ENCODE measurements around the gene CYP3A4. TPM values are rescaled to one million over a fixed set of nuclear protein-coding genes. Genes with fewer than 3 reads are reported as not detected.

The CYP3A4 gene
- total and polyA plus RNA-seq, 2 of the 8 experiments (the other 6 are each of a cell fraction or from before 2014, with no cell fraction given), result not detected

DNA sequence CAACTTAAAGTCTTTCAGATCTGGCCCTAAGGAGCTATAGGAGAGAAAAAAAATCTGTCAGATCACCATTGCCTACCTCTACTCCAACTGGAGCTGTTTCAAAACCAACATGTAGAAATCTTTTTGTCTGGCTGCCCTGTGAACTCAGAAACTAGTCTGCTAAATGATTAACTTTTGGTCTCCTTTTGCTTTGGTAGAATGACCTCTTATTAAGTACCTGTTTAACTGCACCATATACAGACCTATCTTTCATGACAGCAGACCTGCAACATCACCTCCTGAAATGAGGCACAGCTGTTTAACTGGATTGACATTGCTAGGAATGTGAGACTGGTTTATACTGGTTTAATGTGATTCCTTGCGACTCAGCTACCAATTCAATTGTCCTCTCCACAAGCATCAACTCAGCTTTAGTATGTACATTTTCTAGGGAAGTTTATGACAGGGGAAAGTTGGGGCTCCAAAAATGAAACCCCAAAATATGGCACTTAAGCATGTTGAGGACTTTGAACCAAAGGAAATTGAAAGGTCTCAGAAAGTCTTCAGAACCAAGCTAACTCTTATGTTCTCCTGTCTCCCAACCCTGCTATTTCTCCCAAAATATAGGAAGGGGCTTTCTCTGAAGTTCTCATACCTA lies 45.7 kb upstream of the CYP3A4 start:
- H2BK5ac ChIP-seq (ENCODE audit: low read depth, low read length), result no peak overlapping the region
- no peak overlapping the region for H3K27ac ChIP-seq (ENCODE audit: low read depth, low read length)
- no peak overlapping the region for H3K4me2 ChIP-seq (ENCODE audit: insufficient read depth in 1 of 2, low read depth in 2 of 2, low read length in 2 of 2)
- ChIA-PET POLR2A (ENCODE audit: partially characterized antibody) (no interaction called here), CTCF (ENCODE audit: partially characterized antibody) (interaction anchor here (0.9 kb wide), 1 partner anchor 93 kb away, joined by 3 read pairs; no protein-coding TSS in a partner anchor)
- H3K4me1 ChIP-seq (replicated peaks in 1 of 4; ENCODE audit: control insufficient read depth in 3 of 4, insufficient read depth in 4 of 4, low read length in 3 of 4), result no peaks in the 10 kb centered on the region
- FAIRE-seq (no peak), DNase-seq (ENCODE audit: low read depth in 1 of 2, low spot score in 2 of 2) (no peak)
- 85% methylated on average over 1 of the region's 1 CpG; no CpG with 5 or more reads in 1 of the 2 experiments for WGBS, 2 experiments (ENCODE audit: extremely low coverage in 1 of 2, insufficient coverage in 1 of 2, insufficient read length in 1 of 2, insufficient replicate concordance in 2 of 2, low coverage in 1 of 2, low lambda C conversion rate in 2 of 2, missing lambda C conversion rate in 1 of 2)
- no peak overlapping the region for H3K14ac ChIP-seq (ENCODE audit: insufficient read length)
- no peak overlapping the region for H2BK120ac ChIP-seq (replicated peaks; ENCODE audit: low read depth, low read length)
- no peak overlapping the region for H4K91ac ChIP-seq (replicated peaks; ENCODE audit: insufficient read length, low read length)
- no peak overlapping the region for H4K8ac ChIP-seq (ENCODE audit: extremely low read depth, insufficient read depth, low read length)
- no peaks in the 10 kb centered on the region for H3K23me2 ChIP-seq (ENCODE audit: low read depth, low read length)
- H3K23ac ChIP-seq (ENCODE audit: insufficient read length), result no peak overlapping the region
- no peak overlapping the region for H4K5ac ChIP-seq (ENCODE audit: insufficient read length, low read depth, low read length)
- H3K4me3 ChIP-seq (ENCODE audit: extremely low read depth in 1 of 4, insufficient read depth in 2 of 4, low read depth in 3 of 4, low read length in 4 of 4), result no peak overlapping the region
- H3K4ac ChIP-seq (replicated peaks; ENCODE audit: insufficient read length, low read depth, low read length), result no peak overlapping the region
- no peak overlapping the region for H2BK15ac ChIP-seq (ENCODE audit: low read length)
- no peak overlapping the region for H3K18ac ChIP-seq (ENCODE audit: extremely low read depth, low read length)
- H3K27me3 ChIP-seq (replicated peaks in 1 of 4; ENCODE audit: control insufficient read depth in 3 of 4, extremely low read depth in 1 of 4, insufficient read depth in 3 of 4, low read length in 3 of 4), result no peaks in the 10 kb centered on the region
- no peak overlapping the region for H2AK5ac ChIP-seq (ENCODE audit: low read depth, low read length)
- H2BK12ac ChIP-seq (ENCODE audit: low read depth, low read length), result no peak overlapping the region
- H3K56ac ChIP-seq (replicated peaks; ENCODE audit: insufficient read length, low read depth, low read length), result no peak overlapping the region
- no peak overlapping the region for H2AFZ ChIP-seq (ENCODE audit: low read length)
- H3K79me2 ChIP-seq (ENCODE audit: control insufficient read depth in 1 of 2, insufficient read depth in 2 of 2, low read length in 2 of 2), result no peaks in the 10 kb centered on the region
- no peaks in the 10 kb centered on the region for H3K9me3 ChIP-seq (ENCODE audit: insufficient read depth in 2 of 2, low read depth in 1 of 2, low read length in 1 of 2)
- no peaks in the 10 kb centered on the region for H3K36me3 ChIP-seq (ENCODE audit: control insufficient read depth in 2 of 4, insufficient read depth in 4 of 4, low read length in 3 of 4)
- H3K9ac ChIP-seq (replicated peaks in 1 of 4; ENCODE audit: extremely low read depth in 1 of 4, low read depth in 3 of 4, low read length in 3 of 4), result no peak overlapping the region
- H3K79me1 ChIP-seq (ENCODE audit: low read depth, low read length), result no peaks in the 10 kb centered on the region
- no peaks in the 10 kb centered on the region for H4K20me1 ChIP-seq (replicated peaks in 1 of 2; ENCODE audit: control insufficient read depth in 1 of 2, insufficient read depth in 2 of 2, low read length in 2 of 2)
- H2BK20ac ChIP-seq (ENCODE audit: low read length), result no peak overlapping the region
- no peak for TF ChIP-seq CREB1 (IDR thresholded peaks at IDR 0.05)
- TF ChIP-seq MAFK (IDR thresholded peaks at IDR 0.05; ENCODE audit: low read depth, low read length), result no peak
- no peak for TF ChIP-seq CTBP2 (IDR thresholded peaks at IDR 0.05; ENCODE audit: borderline replicate concordance, insufficient read depth, insufficient read length, low read length)
- no peak for TF ChIP-seq TCF12 (IDR thresholded peaks at IDR 0.05; ENCODE audit: low read depth, low read length)
- no peak for TF ChIP-seq BRCA1 (IDR thresholded peaks at IDR 0.05; ENCODE audit: low read depth, low read length)
- TF ChIP-seq POLR2A (IDR thresholded peaks at IDR 0.05; ENCODE audit: control extremely low read depth in 1 of 2, low read depth in 2 of 2, low read length in 2 of 2), result no peak
- TF ChIP-seq SUZ12 (IDR thresholded peaks at IDR 0.05; ENCODE audit: low read length), result no peak
- no peak for TF ChIP-seq BACH1 (IDR thresholded peaks at IDR 0.05; ENCODE audit: low read length)
- TF ChIP-seq, protein P1, sequence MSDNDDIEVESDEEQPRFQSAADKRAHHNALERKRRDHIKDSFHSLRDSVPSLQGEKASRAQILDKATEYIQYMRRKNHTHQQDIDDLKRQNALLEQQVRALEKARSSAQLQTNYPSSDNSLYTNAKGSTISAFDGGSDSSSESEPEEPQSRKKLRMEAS (IDR thresholded peaks at IDR 0.05), result no peak
- no peak for TF ChIP-seq CBX5 (IDR thresholded peaks at IDR 0.05; ENCODE audit: low read depth, low read length)
- no peak for TF ChIP-seq JUND (IDR thresholded peaks at IDR 0.05; ENCODE audit: low read length)
- no peak for TF ChIP-seq SRF (IDR thresholded peaks at IDR 0.05; ENCODE audit: low read depth, low read length)
- no peak for TF ChIP-seq RAD21 (IDR thresholded peaks at IDR 0.05 in 1 of 2, conservative IDR thresholded peaks at IDR 0.05 in 1 of 2; ENCODE audit: low read depth in 2 of 2, low read length in 2 of 2)
- no peak for TF ChIP-seq SAP30 (IDR thresholded peaks at IDR 0.05; ENCODE audit: insufficient read depth, insufficient replicate concordance, low read length)
